PFSK-1 (cell line): Measurements from ENCODE around the gene KRTAP22-2.

Experiments used
- POLR2AphosphoS5 ChIP-seq: IDR thresholded peaks from 2 replicates; pipeline ENCODE4 v1.6.1; 2012; ENCODE audit warnings: low read depth, mild to moderate bottlenecking, control low read depth, low read length, moderate library complexity
- REST ChIP-seq, 2 experiments: IDR thresholded peaks; 2 replicates each; pipeline versions ENCODE4 v1.6.1 to v1.8.0; 2011 to 2012; ENCODE audit warnings: low read depth in 2 of 2, low read length in 2 of 2, control low read depth in 1 of 2, inconsistent platforms in 1 of 2, mild to moderate bottlenecking in 1 of 2, moderate library complexity in 1 of 2; ENCODE audit not compliant: insufficient read depth in 1 of 2
- SIN3A ChIP-seq: IDR thresholded peaks from 2 replicates; pipeline ENCODE4 v1.6.1; 2012; ENCODE audit warnings: mild to moderate bottlenecking, low read length, moderate library complexity, borderline replicate concordance; ENCODE audit not compliant: insufficient read depth
- TAF1 ChIP-seq: IDR thresholded peaks from 2 replicates; pipeline ENCODE4 v1.6.1; 2012; ENCODE audit warnings: low read length, control low read depth, borderline replicate concordance; ENCODE audit not compliant: insufficient read depth

GRCh38 chr21:30590297-30590696 is at the start of gene KRTAP22-2:
- TF ChIP-seq POLR2AphosphoS5 (no peak), REST (IDR thresholded peaks at IDR 0.05; ENCODE audit: insufficient read depth in 1 of 2, low read depth in 2 of 2, low read length in 2 of 2) (no peak), SIN3A (no peak), TAF1 (no peak)
